GM21723 (cell line): ENCODE data around the gene USP22.
"Not testable (repeated sequence)": the region's sequence is repeated elsewhere in the genome, so short reads cannot be mapped to it uniquely, and the experiment has no call there.

Experiments
- ATAC-seq: cut with Tn5 transposase; IDR thresholded peaks from one replicate; pipeline ENCODE4 v1.9.1; 2021; ENCODE audit warnings: mild to moderate bottlenecking, moderate library complexity; ENCODE audit not compliant: unreplicated experiment

USP22 gene

DNA sequence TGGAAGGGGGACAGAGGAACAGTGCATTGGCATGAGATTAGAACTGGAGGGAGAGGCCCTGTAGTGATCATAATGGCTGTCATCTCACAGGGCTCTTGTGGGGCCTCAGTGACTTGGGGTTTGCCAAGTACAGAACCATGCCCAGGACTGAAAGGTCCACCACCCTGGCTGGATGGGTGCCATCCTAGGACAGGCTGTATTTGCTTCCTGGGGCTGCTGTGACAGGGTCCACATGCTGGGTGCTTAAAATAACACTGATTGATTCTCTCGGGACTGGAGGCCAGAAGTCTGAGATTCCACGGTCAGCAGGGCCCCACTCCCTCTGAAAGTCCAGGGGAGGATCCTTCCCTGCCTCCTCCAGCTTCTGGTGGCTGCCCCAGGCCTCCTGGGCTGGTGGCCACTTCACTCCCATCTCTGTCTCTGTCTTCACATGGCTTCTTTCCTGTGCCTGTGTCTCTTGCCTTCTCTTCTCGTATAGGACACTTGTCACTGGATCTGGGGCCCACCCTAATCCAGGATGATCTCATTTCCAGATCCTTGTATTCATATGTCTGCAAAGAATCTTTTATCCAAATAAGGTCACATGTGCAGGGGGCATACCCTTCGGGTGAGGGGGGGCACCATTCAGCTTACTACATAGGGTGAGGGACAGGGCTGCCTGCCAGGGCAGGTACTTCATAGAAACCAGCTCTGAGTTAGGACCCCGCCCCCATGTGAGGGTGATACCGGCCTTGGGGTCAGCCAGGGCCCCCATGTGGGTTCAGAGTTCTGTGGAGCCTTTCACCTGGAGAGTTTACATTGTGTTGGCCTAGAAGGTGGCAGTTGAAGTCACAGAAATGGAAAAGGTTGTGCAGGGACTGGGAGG lies 52.6 kb downstream of the USP22 start:
- no peak for ATAC-seq

DNA sequence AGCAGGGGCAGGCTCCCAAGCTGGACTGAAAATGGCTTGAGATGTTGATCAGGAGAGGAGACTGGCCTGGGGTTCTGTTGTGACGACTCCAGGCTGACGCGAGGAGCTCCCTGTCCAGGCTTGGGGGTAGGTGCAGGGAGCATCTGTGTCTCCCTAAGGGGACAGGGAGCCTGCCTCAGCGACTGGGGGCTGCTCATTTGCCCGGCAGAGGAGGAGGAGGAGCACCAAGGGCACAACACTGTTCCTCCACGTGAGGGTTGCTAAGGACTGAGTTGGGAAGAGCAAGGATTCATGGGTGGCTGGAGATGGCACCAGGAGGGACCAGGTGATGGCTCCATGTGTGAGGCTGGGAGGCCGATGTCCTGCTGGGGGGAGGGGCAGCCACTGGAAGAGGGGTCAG lies 53.3 kb downstream of the USP22 start:
- no peak for ATAC-seq

DNA sequence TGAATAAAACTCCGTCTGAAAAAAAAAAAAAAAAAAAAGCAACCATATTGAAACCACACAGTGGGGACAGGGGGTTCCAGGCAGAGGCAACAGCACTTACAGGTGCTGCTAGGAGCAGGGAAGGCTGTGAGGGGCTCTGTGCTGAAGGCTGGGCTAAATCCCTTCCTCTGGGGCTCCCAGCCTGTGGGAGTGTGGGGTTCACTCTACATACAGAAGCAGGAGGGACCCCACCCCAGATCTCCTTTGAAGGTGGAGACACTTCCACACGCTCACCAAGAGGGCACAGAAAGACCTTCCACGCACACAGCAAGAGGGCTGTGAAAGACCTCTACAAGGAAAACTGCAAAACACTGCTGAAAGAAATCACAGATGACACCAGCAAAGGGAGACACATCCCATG lies 53.9 kb downstream of the USP22 start:
- ATAC-seq, result no peak

DNA sequence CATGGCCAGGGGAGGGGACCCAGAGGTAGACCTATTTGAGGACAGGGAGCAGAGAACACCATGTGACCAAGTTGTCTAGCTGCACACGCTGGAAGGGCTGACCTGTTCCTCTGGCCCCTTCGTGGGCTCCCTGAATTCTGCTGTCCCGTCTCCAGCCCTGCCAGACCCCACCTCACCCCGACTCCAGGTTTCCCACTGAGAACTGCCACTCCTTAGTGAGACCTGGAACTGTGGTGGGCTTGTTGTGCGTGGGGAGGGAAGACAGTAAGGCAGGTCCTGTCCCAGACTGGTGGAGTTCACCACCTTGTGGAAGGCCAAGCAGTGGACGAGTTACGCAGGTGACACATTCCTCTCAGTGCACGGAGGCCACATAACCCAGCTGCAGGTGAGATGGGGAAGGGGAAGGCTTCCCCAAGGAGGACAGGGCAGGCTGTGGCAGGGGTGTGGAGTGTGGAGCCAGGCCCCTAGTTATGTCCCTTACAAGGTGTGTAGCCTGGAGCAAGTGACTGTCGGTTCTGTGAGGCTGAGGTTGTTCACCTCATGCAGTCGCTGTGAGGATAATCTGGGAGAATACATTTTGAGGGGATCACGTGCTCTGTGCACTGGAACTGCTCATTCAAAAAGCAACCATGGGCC lies 54.7 kb downstream of the USP22 start:
- no peak for ATAC-seq

DNA sequence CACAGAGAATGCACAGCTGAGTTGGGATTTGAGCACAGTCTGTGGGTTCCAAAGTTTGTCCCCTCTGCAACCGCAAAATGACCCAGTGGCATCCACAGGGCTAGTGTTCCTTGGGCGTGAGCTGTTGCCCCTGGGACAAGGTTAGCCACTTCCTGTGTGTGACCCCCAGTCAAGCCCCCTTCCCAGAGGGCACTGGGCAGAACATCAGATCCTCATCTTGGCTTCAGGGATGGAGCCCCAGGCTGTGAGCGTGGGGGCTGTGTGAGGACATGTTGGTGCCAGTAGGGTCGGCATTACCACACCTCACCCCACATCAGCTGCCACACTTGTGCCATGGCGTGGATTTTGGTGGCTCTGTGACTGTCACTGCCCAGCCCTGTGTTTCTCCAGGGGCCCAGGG lies 55.3 kb downstream of the USP22 start:
- no peak for ATAC-seq

DNA sequence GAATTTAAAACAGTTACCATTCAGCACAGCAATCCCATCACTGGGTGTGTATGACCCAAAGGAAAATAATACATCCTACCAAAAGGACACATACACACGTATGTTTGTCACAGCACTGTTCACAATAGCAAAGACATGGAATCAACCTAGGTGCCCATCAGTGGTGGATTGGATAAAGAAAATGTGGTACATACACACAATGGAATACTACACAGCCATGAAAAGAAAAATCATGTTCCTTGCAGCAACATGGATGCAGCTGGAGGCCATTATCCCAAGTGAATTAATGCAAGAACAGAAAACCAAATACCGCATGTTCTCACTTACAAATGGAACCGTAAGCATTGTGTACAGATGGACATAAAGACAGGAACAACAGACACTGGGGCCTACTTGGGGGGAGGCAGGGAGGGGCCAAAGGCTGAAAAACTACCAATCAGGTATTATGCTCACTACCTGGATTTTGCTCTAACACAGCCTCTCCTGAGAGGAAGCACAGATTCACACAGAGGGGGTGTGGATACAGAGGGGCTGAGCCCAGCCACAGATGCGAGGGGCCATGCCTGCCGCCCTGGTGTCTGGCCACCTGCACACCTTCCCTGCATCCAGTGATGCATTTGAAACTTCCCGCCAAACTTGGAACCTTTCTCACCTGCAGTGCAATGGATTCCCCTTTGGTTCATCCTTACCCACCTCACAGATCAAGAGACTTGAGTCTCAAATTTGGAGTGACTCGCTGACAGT lies 55.9 kb downstream of the USP22 start:
- no peak for ATAC-seq

DNA sequence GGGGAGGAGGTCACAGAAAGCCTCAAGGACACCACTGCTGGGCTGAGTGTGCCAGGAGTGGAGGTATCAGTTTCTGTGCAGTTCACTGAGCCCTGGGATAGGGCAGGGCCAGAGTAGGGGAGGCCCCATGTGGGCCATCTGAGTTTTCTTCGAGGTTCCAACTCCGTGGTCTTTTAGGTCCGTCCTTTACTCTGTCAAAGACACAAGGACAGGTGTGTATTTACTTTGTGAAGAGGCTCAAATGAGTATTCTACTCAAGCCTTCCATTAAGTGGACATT lies 59.5 kb downstream of the USP22 start:
- no peak for ATAC-seq

DNA sequence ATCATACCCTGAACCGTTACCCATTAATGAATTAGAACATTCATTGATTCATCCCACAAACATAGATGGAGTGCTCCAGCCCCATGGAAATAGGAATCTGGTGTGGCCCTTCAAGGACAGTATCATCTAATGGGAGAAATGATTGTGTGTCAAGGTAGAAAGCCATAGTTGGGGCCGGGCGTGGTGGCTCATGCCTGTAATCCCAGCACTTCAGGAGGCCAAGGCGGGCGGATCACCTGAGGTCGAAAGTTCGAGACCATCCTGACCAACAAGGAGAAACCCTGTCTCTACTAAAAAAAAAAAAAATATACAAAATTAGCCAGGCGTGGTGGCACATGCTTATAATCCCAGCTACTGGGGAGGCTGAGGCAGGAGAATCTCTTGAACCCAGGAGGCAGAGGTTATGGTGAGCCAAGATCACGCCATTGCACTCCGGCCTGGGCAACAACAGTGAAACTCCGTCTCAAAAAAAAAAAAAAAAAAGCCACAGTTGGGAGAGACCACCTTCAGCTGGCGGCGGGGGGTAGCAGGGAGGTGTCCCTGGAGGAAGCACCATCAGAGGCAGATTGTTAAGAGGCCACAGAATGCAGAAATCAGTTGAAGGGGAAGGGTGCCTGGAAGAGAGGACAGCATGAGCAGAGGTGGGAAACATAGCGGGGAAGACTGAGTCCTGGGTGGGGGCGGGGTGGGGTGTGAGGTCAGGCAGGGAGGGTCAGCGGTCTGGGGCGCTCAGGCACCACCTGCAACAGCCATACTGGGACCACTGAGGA lies 60.0 kb downstream of the USP22 start:
- no peak for ATAC-seq

DNA sequence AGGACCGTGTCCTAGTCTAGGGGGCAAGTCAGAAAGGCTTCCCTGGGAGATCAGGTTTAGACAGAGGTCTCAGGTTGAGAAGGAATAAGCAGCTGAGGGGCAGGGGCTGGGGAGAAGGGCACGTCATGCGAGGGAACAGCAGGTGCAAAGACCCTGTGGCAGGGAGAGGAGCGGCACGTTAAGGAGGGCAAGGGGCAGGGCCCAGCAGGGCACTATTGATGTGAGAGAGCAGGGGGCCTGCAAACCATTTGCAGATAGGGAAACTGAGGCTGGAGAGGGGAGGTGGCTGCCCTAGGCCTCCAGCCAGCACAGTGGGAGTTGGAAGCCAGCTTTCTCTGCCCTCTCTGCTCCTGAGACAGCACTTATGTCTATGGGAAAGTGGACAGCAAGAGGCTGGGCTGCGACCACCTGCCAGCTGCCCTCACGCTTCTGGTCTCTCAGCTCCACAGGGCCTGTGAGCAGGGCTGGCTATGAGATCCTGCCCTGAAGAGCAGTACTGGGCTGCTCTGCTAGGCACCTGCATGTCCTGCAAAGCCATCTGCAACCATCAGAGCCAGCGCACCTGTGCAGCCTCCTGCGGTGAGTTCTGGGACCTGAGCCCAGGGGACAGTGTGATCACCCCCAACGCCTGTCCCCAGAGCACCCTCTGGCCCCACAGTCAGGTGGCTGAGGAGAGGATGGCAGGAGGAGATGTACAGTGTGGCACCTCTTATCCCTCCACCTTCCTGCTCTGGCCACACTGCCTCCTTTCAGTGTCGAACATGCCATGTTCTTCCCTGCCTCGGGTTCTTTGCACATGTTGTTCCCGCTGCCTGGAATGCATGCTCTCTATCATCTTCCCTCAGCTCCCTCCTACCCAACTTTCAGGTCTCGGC lies 61.5 kb downstream of the USP22 start:
- no peak for ATAC-seq

DNA sequence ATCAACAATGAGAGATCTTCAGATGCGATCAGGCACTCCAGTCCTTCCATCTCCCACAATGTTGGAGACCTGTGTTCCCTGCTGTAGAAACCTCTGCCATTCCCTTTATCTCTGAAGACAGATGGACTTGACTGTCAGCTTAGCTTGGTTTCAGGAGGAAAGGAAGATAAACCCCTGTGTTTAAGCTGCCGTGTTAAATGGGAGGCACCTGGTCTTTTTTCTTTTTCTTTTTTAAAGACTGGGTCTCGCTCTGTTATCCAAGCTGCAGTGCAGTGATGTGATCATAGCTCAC lies 63.1 kb downstream of the USP22 start:
- ATAC-seq, result no peak

DNA sequence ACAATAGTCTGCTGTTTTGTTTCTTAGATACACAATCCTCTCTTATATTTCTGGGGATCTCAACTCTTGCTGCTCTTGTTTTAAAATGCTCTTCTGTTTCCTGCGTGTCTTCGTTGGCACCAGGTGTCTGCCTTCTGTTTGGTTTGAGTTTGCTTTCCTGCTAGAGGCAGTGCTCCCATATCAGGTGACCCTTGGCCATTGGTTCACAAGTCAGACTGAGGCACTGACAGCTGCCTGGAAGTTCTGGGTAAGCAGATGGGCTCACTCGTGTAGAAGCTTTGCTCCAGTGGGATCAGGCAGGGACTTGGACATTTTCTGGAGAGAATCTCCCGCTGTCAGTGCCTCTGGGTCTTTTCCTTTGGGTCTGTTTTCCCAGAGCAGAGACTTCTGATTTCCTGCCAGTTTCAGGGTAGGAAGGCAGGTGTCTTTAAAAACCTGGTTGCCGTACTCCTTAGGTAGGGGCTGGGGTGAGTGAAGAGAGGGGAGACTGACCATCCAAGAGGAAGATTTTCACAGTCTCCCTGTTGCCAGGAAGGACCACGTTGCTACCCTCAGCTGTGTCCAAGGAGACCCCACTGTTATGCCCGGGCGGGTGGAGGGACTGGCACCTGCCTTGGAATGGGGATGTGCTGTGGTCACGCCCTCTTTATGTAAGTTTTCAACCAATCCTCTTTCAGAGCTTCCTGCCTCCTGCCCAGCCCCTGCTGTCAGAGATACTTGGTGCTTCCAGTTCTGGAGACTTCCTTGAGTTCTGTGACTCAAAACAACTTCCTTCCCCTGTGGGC lies 63.6 kb downstream of the USP22 start:
- not testable (repeated sequence) for ATAC-seq

DNA sequence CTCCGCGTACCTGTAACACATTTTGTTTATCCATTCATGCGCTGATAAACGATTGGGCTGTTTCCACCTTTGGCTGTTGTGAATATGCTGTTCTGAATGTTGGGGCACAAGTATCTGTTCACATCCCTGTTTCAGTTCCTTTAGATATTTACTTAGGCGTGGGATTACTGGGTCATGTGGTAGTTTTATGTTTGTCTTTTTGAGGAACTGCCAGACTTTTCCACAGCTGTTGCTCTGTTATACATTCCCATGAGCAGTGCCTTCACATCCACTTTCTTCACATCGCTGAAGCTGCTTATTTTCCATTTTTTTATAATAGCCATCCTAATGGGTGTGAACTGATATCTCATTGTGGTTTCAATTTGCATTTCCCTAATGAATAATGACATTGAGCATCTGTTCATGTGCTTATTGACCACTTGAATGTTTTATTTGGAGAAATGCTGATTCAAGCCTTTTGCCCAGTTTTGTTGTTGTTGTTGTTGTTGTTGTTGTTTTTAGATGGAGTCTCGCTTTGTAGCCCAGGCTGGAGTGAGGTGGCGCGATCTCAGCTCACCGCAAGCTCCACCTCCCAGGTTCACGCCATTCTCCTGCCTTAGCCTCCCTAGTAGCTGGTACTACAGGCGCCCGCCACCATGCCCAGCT lies 65.1 kb downstream of the USP22 start:
- not testable (repeated sequence) for ATAC-seq

DNA sequence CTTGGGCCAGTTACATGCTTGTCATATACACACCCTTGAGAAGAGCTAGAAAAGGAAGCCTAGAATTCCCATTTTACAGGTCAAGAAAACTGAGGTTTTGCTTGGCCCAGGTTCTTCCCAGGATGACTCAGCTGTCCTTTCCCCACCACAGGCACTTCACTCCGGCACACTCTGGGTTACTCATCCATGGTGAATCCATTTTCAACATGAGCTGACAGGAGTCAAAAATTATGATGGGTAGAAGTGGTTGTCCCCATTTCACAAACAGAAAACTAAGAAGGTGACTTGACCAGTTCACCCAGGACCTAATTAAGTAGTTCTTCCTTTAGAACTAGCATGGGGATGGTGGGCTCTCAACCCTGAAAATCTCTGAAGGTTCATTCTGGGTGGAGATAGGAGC lies 67.2 kb downstream of the USP22 start:
- no peak for ATAC-seq

DNA sequence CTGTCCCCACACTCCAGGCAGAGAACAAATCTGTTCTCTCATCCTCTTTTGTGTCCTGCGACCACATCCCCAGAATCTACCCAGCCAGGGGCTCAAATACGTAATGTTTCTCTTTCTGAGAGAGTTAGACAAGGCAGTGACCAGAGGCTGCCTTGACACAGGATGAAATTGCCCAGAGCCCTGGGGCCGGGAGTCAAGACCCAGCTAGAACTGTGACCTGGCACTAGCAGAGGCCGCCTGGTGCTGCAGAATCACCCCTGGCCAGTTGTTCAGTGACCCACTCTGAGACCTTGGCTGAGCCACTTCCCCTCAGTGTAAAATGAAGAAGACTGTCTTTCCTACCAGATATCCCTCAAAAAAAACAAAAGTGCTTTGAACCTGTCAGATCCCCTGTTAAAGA lies 72.5 kb downstream of the USP22 start:
- no peak for ATAC-seq

DNA sequence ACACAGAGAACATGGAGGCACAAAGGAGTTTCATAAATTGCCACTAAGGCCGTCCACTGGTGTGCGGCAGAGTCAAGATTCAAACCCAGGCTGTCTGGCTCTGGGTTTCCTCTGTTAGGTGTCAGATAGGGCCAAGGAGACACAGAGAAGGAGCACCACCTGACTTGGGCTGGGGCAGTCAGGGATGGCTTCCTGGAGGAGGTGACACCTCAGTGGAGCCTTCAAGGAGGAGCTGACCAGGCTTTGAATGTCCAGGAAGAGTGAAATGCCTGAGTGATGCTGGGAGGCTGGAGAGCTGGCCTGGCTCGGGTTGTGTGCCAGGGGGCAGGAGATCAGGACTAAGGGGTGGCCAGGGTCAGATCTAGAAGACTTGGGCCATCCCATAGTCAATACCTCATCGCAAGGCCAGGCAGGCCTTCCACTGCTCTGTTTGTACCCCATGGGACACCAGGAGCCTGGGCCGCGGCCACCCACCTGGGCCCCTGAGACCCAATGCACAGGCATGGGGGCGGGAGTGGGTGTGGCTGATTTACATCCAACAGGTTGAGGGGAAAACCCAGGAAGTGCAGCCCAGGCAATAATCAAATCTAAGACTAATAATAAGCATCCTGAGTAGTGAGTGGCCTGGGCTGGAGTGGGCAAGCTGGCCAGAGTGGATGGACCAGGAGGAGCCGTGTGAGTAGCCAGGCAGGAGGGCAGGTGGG lies 73.7 kb downstream of the USP22 start:
- no peak for ATAC-seq

DNA sequence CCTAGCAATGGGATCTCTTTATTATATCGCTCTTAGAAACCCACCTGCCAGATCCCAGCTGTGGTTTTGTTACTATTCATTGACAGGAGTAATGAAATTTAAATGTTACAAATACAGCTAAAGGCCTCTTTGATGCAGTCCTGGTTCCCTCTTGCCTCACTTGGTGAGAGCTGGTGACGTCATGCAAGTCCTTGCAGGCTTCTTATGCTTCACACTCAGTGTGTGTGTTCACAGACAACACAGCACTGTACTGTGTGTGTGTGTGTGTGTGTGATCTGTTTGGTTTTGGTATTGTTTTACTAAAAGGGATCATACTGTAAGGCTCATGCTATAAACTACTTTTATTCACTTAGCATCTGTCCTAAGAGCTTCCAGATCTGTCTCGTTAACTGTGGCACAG lies 75.0 kb downstream of the USP22 start:
- no peak for ATAC-seq

DNA sequence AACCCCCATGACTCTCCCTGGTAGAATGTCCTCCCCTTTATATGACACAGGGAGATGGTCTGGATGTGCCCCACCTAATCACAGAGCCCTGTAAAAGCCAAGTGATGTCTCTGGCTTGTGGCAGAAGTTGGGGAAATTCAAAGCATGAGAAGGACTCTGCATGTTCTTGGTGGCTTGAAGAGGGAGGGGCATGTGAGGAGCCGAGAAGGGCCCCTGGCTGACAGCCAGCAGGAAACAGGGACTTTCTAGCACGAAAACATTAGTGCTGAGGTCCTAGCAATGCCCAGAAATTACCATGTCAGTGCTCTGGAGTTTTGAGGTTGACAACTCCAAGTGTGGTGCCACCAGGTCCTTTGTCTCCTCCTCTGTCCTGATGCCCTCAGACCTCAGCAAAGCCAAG lies 75.9 kb downstream of the USP22 start:
- no peak for ATAC-seq

DNA sequence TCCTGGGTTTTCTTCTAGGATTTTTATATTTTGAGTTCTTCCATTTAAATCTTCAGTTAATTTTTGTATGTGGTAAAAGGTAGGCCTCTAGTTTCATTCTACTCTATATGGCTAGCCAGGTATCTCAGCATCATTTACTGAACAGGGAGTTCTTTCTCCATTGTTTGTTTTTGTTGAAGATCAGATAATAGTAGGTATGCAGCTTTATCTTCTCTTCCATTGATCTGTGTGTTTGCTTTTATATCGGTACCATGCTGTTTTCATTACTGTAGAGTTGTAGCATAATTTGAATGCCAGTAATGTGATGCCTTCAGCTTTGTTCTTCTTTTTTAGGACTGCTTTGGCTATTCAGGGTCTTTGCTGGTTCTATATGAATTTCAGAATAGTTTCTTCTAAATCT lies 77.3 kb downstream of the USP22 start:
- ATAC-seq, result no peak

DNA sequence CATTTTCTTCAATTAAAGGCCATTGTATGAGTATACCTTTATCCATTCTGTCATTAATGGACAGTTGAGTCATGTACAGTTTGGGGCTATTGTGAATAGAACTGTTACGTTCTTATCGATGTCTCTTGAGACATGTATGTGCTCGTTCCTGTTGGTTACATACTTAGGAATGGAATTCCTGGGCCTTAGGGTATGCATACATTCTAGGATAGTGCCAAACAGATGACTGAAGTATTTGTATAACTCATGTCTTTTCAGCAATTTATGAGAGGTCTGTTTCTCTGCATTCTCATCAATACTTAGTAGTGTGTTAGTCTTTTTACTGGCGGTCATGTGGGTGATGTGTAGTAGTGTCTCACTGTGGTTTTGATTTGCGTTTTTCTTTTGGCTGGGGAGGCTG lies 81.2 kb downstream of the USP22 start:
- no peak for ATAC-seq
